Globus pallidus (tissue), 1 donor: Measurements from ENCODE around the gene ARHGDIA.

Experiments used
- DNase-seq: peaks from one replicate; pipeline ENCODE4 v3.0.0-alpha.2; 2015; ENCODE audit warnings: low spot score

ARHGDIA gene

DNA sequence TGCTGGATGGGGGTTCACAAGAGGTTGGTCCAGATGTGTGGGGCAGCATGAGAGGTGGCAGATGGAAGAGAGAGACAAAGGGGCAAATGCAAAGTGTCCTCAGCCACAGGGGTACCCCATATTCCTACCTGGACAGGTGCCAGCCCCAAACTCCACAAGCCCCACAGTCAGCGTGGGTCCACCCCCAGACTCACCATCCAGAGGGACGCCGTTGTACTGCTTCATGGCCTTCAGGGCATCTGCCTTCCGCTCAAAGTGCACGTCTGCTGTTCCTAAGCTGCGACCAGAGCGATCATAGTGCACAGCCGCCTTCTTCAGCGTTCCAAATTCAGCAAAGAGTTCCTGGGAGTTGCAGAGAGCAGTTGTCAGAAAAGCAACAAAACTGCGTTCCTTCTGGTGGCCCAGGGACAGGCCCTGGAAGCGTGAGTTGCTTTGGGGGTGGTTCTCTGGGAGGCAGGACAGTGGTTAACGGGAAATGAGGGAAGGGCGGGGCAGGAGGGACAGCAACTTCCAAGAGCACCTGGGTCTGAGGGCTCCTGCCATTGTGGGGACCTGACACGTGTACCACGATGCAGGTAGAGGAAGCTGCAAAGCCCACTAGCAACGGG is 18.0 kb upstream of the ARHGDIA start:
- DNase-seq = no peak

DNA sequence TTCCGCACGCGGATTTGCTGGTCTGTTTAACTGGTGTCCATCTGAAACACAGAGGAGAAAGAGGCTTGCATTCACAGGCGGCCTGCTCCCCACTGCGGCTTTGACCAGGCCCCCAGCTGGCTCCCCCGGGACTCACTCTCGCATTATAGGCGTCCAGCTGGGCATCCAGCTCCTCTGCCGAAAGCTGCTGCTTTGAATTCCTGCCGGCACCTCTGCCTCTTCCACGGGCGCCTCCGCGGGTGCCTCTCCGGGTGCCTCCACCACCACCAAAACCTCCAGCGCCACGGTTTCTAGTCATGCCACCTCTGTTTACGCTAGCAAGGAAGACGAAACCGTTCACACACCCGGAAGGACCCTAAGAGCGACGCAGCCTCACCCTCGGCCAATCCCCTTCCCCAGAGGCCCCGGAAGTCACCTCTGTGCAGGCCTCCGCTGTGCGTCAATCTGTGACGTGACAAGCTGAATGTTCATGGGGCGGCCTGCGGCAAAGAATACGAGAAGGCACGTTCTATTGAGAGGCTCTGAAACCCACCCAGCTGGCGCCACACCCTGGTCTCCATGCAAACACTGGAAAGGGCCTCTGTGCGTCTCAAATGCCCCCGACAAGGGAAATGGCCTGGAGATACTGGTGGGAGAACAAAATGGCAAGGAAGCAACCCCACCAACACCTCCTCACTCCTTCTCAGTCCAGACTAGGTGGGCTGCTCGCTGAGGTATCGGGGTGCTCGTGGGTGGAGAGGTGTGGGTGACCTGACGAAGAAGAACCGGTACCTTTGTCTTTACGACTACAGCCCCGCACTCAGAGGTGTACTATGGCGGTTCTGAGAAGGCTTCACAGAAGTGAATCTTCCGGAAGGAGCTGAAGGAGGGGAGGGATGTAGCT is 17.2 kb upstream of the ARHGDIA start:
- no peak for DNase-seq

DNA sequence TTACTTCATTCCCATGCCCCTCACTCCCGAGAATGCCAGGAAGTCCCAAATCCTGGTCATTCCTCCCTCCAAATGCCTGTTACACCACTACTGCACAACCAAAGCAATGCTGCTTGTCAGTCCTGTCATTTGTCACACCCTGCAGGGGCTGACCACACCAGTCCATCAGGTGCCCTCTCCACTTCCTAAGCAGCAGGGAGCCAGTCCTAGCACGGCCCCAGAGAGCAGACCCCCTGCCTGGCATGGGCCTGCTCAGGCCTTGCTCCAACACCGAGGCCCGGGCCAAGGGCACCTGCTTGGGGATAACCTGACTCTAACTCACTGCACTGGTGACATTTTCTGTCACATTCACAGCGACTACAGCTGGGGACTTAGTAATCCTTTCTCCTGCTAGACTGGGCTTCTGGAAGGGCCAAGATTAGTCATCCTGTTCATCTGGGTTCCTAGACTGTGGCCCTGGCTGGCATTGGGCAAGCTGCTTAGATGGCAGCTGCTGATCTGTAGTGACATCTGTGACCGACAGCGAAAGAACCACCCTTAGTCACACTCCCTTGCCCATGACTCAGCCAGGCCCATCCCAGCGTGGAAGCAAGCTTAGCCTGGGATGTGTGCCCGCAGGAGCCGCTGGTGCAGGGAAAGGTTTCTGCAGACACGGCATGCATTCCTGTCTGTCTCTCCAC is 14.9 kb upstream of the ARHGDIA start:
- DNase-seq = no peak

DNA sequence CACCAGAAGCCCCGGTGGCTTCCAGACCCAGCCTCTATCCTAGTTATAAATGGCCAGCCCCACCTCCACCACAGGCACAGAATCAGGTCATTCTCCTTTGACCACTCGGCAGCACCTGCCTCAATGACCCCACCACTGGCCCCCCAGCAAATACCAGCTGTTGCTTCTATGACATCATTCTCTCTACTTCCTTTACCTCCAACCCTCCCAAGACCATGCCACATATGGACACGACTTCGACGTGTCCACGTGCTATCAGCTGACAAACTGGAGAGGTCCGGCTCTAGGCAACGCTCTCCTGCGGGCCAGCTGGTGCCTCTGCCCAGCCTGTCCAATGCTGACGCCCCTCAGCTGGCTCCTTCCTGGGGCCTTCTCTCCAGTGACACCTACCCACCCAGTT is 14.3 kb upstream of the ARHGDIA start:
- no peak for DNase-seq

DNA sequence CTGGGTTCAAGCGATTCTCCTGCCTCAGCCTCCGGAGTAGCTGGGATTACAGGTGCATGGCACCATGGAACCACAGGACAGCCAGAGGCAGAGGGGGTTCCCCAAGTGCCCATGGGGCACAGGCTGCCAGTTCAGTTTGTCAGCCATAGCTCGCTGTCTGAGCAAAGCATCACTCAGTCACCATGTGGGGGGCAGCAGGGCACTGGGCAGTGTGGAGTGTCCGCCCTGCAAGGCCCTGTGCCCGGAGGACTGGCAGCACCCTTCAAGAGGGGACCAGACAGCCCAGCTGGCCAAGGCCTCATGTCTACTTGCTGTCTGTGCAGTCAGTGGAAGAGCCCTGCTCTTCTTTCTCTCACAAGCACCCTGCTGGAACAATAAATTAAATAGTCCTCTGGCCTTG is 13.8 kb upstream of the ARHGDIA start:
- DNase-seq = no peak

DNA sequence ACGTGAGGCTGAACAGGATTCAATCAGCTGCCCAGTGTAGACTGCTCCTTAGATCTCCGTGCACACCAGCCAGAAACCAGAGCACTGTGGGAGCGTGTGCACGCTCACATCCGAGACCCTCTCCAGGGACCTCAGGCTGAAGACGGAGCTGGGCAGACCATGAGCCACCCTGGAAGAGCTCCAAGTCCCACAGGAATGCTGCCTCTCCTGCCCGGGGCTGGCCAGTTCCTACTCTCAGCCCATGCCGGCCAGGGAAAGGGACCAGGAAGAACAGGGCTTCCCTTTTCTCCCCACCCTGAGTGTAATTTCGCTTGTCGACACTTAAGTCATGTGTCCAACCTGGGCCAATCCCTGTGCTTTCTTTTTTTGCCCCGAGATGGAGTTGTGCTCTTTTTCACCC is 13.4 kb upstream of the ARHGDIA start:
- no peak for DNase-seq

DNA sequence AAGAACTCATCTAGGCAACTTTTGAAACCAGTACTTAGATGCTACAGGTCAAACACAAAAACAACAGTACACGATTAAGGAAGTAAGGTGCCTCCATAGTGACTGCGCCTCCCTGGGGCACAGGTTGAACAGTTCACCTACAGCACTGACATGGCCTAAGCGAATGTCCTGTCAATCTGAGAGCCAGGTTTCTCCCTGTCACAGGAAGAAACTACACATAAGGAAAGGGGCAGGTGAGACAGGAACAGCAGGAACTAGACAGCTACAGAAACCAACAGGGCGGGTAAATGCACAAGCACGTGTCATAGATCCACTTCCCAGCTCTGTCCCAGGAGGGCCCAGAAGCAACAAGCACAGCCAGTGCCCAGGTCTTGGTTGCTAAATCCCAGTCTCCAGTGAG is 8.0 kb upstream of the ARHGDIA start:
- no peak for DNase-seq

DNA sequence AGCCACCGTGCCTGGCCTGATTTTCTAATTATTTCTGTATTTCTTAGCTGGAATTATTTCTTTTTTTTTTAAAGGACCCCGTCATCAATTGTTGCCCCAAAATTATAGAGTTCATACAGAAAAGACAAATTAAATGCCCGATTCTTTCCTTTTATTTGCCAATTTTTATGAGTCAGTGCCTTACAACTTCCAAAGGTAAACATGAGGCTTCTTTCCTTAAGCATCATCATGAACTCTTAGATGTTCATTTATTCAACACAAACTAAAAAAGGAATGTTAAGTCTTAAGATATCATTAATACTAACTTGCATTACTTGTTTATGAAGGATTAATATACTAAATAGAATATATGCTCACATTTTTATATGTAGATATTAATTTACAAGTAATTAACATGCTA is 7.2 kb upstream of the ARHGDIA start:
- no peak for DNase-seq

DNA sequence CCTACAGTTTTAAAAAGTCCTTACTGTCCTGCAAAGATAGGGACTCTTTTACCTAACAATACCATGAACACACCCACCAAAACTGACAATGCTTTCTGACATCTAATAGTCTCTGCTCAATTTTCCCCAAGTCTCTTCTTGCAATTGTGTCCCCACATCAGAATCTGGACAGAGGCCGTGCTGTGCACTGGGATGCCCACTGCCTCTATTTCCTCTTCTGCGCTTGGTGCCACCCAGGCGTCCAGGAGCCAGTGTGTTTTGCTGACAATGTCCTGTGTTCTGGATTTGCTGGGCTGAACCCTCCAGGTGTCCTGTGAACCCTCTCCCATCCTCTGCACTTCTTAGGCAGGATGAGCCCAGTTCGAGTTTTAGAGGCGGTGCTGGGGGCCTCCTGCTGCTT is 6.4 kb upstream of the ARHGDIA start:
- DNase-seq = no peak

DNA sequence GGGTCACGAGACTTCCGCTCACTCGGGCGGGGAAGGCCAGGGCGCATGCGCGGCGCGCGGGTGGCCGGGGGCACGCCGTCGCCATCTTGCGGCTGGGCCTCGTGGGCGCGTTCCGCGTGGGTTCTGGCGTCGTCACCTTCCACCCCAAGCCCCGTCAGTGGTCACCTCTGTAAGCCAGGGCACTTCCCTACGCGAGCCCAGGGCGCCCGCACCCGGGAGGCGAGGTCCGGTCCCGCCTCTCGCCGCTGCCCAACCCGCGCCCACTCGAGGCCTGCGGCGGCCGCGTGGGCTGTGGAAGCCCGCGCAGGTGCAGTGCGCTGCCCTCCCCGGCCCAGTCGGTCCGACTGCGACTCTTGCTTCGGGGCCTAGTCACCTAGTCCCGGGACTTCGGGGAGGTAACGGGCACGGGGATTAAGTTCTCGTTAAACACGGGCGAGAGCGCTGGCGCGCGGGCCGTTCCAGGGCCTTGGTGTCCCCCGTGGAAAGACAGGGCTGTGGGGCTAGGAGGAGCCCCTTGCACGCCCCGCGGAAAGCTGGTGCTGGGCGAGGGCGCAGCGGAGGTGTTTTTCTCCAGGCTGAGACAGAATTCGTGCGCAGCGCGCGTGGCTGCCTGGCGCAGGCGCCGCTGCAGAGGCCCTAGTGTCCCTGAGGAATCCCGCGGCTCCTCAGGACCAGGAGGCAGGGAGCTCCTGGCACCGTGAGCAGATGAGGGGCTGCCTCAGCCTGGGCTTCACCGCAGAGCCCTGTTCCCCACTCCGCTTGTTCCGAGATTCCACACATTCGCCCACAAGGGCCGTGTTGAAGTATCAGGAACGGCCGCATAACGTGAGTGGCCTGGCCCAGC is 472 bp upstream of the ARHGDIA start:
- DNase-seq = peak; percentile 86

DNA sequence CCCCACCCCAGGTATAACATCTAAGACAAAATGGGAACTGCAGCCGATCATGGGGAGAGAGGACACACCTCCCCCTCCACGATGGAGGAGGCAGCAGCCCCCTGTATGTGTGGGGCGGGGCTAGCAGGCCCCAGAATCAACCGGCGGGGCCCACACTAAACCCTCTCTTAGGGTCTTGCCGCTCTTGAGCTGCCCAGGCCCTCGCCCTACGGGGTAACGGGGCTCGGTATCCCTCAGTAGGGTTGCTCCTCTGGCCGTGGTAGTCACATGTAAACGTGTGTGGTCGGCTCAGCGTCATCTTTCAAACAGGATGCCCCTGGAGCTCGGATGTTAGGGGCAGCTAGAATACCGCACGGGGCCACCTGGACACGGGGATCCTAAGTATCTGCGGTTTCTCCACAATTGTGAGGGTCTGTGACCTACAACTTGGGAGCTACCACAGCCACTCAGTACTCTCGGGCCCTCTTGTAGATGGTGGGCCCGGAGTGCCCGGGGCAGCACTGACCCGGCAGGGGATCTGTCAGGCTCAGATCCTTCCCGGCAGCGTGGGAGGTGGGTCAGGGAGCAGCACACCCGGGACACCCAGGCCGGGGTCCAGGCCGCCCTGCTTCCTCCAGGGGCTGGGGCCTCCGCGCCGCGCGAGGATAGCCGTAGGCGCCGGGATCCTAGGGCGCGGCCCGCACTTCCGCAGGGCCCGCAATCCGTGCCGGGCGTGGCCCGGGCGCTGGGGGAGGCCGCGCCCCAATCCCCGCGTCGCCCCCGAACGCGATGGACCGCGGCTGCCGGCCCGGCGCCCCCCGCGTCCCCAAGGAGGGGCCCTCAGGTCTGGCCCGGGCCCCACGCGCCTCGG is 781 bp downstream of the ARHGDIA start:
- no peak for DNase-seq

DNA sequence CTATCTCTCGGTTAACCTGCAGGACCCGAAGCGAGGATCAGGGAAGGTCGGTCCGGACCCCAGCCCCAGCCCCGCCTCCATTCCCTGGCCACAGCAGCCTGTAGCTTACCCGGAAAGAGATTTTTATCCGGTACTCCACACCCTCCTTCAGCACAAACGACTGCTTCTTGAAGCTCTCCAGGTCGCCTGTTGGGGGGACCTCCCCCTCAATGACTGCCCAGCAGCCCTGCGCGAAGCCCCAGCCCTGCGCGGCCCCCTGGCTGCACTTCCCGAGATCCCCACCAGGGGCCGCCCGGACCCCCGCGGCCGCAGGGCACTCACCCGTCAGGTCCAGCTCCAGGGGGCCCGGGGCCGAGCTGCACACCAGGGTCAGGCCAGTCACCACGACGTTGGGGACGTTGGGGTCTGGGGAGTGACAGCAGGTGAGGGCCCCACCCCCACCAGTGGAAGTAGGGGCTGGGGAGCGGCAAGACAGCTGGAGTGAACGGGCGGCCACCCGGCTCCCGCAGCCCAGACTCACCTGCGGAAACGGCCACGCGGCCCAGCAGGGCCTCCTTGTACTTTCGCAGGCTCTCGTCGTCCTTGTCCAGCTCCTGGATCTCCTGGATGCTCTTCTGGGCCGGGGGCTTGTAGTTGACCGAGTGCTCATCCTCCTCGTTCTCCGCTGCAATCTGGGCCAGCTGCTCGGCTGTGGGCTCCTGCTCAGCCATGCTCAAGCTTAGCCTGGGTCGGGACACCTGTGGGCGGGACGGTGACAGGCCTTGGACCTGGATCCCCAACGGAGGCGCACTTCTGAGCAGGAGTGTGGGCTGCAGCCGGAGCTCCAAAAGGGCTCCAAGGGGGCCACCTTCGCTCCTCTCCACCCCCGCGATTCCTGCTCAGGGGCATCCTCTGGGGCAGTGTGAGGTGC is 1.7 kb downstream of the ARHGDIA start:
- DNase-seq = no peak

DNA sequence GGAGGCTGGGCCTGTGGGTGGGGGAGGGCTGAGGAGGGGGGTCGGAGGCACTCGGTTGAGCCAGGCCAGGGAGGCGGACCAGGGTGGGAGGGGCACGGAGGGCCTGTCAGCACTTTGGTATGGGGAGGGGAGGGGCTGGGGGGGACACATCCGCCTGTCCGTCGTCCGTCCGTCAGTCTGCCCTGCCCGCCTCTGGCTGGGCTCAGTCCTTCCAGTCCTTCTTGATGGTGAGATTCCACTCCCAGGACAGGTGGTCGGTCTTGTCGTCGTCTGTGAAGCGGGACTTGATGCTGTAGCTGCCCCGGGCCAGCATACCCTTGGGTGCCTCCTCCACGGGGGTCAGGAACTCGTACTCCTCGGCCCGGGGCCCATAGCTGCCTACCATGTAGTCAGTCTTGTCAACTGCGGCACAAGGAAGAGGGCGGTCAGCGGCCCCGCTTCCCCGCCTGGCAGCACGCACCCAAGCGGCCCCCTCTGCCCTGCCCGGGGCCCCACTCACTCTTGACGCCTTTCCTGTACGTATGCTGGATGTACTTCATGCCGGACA is 2.4 kb downstream of the ARHGDIA start:
- DNase-seq = no peak

DNA sequence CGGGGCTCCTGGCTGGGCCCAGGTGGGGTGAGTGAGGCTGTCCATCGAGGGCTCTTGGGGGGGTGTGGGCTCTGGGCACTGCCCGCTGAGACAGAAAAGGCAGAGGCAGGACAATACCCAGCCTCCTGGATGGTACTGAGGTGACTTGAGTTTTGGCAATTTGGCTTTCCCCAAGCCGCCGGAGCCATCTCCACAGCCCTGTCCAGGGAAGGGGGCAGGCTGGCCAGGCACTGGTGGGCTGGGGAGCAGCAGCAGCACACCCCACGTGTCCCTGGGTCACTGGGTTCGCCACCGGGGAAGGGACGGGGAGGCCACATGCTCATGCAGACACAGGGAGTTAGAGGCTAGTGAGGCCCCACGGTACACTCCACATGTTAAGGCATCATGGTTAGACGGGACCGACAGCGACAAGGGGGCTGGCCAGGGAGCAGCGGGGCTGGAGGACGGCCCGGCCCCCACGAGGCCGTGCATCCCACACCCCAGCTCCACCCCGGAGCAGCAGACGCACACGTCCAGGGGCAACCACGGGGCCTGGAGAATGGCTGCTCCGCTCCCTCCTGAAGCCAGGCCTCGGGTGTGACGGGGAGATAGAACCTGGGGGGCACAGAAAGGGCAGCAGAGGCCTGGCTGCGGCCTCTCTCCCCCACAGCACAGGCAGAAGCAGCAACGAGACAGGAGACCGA is 3.0 kb downstream of the ARHGDIA start:
- DNase-seq = no peak

DNA sequence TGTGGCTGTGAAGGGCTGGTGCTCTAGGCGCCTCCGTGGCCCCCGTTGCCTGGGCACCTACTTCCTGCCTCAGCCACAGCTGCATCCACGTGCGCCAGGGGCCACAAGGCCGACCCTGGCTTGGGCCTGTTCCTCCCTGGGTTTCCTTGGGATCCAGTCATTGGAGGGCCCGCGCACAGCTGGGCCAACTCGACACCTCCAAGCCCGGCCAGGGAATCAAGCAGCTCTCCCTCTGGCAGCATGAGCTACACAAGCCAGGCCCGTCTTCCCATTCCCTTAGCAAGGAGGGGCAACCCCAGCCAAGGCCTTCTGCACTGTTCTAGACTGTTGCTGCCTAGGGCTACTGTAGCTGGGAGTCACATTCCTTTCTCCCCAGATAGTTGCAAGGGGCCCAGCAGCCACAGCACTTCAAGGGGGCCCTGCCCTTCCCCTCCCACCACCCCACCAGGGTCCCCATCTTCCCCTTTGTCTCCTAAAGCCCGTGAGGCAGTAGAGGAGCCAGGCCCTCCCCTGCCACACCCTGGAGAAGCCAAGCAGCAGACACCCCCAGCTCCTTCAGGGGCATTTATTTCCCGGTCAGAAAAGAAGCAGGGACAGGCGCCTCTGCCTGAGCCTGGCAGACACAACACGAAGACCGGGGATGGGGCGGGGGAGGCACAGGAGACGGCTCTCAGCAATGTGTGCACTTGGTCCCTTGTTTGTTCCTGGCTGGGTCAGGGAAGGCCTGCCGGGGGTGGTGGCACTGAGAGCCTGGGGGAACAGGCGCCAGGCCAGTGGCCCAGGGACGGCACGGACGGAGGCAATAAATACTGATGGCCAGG is 3.8 kb downstream of the ARHGDIA start:
- DNase-seq = no peak

DNA sequence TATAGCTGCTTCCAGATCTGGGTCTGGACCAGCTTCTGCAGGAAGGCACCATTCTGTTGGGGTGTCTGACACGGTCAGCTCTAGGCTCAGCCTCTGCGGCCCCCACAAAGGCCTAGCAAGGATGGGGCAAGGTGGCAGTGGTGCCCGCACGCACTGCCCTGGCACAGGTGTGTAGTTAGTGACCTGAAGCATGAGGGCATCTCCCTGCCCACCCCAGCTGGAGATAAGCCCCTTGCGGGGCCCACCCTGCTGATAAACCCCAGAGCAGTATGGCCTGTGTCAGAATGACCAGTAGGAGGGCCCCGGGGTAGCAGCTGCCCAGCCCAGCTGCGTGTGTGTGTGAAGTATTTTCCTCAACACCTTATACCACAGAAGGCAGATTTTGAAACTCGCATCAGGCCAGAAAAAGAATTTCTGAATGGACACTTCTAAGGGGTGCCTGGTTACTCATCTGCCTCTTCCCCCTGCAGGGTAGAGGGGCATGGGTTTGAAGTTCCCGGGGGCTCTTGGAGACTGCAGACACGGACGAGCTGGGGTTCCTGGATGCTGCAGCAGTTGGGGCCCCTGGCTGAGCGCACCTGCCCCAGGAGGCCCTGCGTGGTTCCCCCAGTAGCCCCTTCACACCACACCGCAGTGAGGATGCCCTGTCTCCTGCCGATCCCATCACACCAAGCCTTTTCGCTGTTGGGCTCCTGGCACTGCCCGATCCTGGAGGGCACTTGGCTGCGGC is 4.5 kb downstream of the ARHGDIA start:
- DNase-seq = no peak

DNA sequence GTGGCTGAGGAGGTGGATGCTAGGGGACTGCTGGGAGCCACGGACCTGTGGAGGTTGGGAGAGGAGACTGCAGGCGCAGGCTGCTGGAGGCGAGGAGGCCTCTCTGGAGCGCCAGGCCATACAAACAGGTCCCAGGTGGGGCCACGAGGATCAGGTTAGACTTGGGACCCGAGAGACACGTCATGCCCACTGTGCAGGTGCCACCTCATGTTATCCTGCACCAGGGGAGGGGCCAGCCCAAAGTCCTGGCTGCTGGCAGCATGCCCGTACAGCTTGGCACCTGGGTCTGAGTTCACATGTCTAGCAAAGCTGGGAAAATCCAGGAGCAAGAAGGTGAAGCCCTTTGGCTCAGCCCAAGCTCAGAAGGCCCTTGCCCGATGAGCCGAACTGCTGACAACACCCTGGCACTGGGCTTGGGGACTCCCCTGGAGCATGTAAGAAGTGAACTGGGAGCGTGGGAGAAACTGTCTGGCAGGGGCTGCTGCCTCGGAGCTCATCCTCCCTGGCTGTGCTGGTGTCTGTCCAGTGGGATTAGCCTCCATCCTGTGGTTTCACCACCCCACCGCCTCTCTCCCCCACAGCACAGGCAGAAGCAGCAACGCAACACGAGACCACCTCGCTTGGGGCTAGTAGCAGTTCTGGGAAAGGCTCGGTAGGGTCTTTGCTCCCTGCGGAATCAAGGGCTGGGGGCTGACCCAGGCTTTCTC is 5.3 kb downstream of the ARHGDIA start:
- no peak for DNase-seq
